B cell (primary cell): Measurements from ENCODE around the gene TEX35.

Experiments used
- CTCF ChIP-seq: fragments of 200-600 bp; IDR thresholded peaks from one replicate; pipeline ENCODE4 v1.8.0; 2022; ENCODE audit warnings: antibody characterized with exemption, mild to moderate bottlenecking
- EZH2 ChIP-seq: IDR thresholded peaks from 2 replicates; pipeline ENCODE4 v1.6.1; 2012; ENCODE audit warnings: borderline replicate concordance, low read depth, mild to moderate bottlenecking, moderate library complexity, low read length; ENCODE audit not compliant: insufficient read depth, poor library complexity, severe bottlenecking

GRCh38 chr1:178477841-178478240 lies 35.1 kb upstream of the TEX35 start:
- TF ChIP-seq EZH2 (no peak), CTCF (no peak)
